K562 (cell line): ENCODE measurements around the gene ACER3. TPM values are rescaled to one million over a fixed set of nuclear protein-coding genes. Genes with fewer than 3 reads are reported as not detected.

Source experiments
- ATAC-seq: fragments of 200-7000 bp; cut with Tn5 transposase; 3 replicates; pipeline ENCODE4 v1.9.1; 2020; ENCODE audit warnings: moderate library complexity
- BruUV-seq: library from RNA; stranded (reverse); fragments of 400-500 nt; replicated peaks from 2 replicates; lab custom pipeline; 2021; lab: Mats Ljungman, UMichigan
- CTCF ChIA-PET: fragments of 300-600 bp; formaldehyde crosslinking; extraction: SDS; loops from one replicate; lab custom pipeline; 2021; ENCODE audit warnings: low intra/inter-chr PET ratio; lab: Yijun Ruan, JAX
- POLR2A ChIA-PET: fragments of 300-600, 350-650 bp; sonication (Branson Sonifier 250); formaldehyde crosslinking; extraction: SDS; loops from one replicate; lab custom pipeline; 2021; ENCODE audit warnings: antibody characterized with exemption, inconsistent platforms; lab: Yijun Ruan, JAX
- DNase-seq, 4 experiments: peaks; one replicate each; pipeline versions ENCODE4 v3.0.0 to v3.0.0-alpha.2; 2011 to 2018; ENCODE audit warnings: low spot score in 3 of 4, mixed read lengths in 3 of 4; ENCODE audit errors: extremely low read depth in 1 of 4
- FAIRE-seq: peaks from 2 replicates; lab custom pipeline; 2011; peaks lifted over from hg19 to GRCh38; lab: Jason Lieb, UNC
- H2AFZ ChIP-seq: 2 replicates; pipeline ENCODE4 v1.6.0; 2011; ENCODE audit warnings: low read depth, low read length, control low read depth, inconsistent platforms
- H3K27ac ChIP-seq: fragments of 200-600 bp; 3 replicates; pipeline ENCODE4 v1.8.0; 2011; ENCODE audit warnings: low read depth, mild to moderate bottlenecking, control low read depth, inconsistent platforms, low read length, moderate library complexity, mixed read lengths; ENCODE audit errors: extremely low read depth
- H3K27me3 ChIP-seq, 2 experiments: fragments of 300-600 bp in 1 of 2; 2 replicates in 1 of 2; 3 replicates in 1 of 2; pipeline versions ENCODE4 v1.6.0 to v1.8.0; 2011; ENCODE audit warnings: inconsistent platforms in 2 of 2, low read length in 2 of 2, mild to moderate bottlenecking in 1 of 2, mixed read lengths in 1 of 2, moderate library complexity in 1 of 2; ENCODE audit not compliant: control insufficient read depth in 2 of 2, insufficient read depth in 2 of 2
- H3K36me3 ChIP-seq: fragments of 300-600 bp; 3 replicates; pipeline ENCODE4 v1.8.0; 2011; ENCODE audit warnings: mild to moderate bottlenecking, low read length, inconsistent platforms; ENCODE audit not compliant: control insufficient read depth, insufficient read depth
- H3K4me1 ChIP-seq, 2 experiments: fragments of 200-600 bp in 1 of 2; replicated peaks in 1 of 2; 2 replicates in 1 of 2; 3 replicates in 1 of 2; pipeline versions ENCODE4 v1.5.1 to v1.8.0; 2011; ENCODE audit warnings: inconsistent platforms in 2 of 2, low read length in 2 of 2, mild to moderate bottlenecking in 1 of 2, mixed read lengths in 1 of 2, moderate library complexity in 1 of 2; ENCODE audit not compliant: control insufficient read depth in 2 of 2, insufficient read depth in 2 of 2
- H3K4me2 ChIP-seq: 2 replicates; pipeline ENCODE4 v1.6.1; 2011; ENCODE audit warnings: low read length, control low read depth, inconsistent platforms, mixed read lengths; ENCODE audit not compliant: insufficient read depth
- H3K4me3 ChIP-seq: fragments of 200-600 bp; sonication (generic), shearing (Covaris generic); 2 replicates; pipeline ENCODE4 v1.5.1; 2016; ENCODE audit warnings: control low read depth, inconsistent platforms
- H3K79me2 ChIP-seq: fragments of 200-600 bp; 3 replicates; pipeline ENCODE4 v1.8.0; 2011; ENCODE audit warnings: low read length, inconsistent platforms; ENCODE audit not compliant: control insufficient read depth, insufficient read depth
- H3K9ac ChIP-seq, 2 experiments: 2 replicates each; pipeline versions ENCODE4 v1.6.0 to v1.6.1; 2011; ENCODE audit warnings: low read depth in 2 of 2, low read length in 2 of 2, control low read depth in 1 of 2, inconsistent platforms in 1 of 2, mild to moderate bottlenecking in 1 of 2, mixed read lengths in 1 of 2; ENCODE audit not compliant: insufficient read depth in 1 of 2
- H3K9me1 ChIP-seq: one replicate; pipeline ENCODE4 v1.6.0; 2011; ENCODE audit warnings: inconsistent platforms, mild to moderate bottlenecking, low read length, moderate library complexity; ENCODE audit not compliant: control insufficient read depth, insufficient read depth
- H3K9me3 ChIP-seq: replicated peaks from 2 replicates; pipeline ENCODE4 v1.5.1; 2011; ENCODE audit warnings: low read depth, low read length, inconsistent platforms; ENCODE audit not compliant: control insufficient read depth, insufficient read depth
- H4K20me1 ChIP-seq: replicated peaks from 2 replicates; pipeline ENCODE4 v1.6.1; 2011; ENCODE audit warnings: low read length, inconsistent platforms, mixed read lengths; ENCODE audit not compliant: control insufficient read depth, insufficient read depth
- CBFA2T2 ChIP-seq: fragments of 450-650 bp; conservative IDR thresholded peaks from 2 replicates; pipeline ENCODE4 v1.6.1; 2017; ENCODE audit warnings: mild to moderate bottlenecking
- CBFB ChIP-seq: sonication (generic); formaldehyde crosslinking; IDR thresholded peaks from 2 replicates; pipeline ENCODE4 v1.4.0; 2020; ENCODE audit warnings: mild to moderate bottlenecking, missing genetic modification reagents
- CCAR2 ChIP-seq: fragments of 200-400 bp; formaldehyde crosslinking; IDR thresholded peaks from 2 replicates; pipeline ENCODE4 v1.6.1; 2017; ENCODE audit warnings: mild to moderate bottlenecking, low read depth, low read length
- CHD4 ChIP-seq: fragments of 200-600 bp; sonication (generic); IDR thresholded peaks from 3 replicates; pipeline ENCODE4 v1.6.1; 2012; ENCODE audit warnings: low read depth, mild to moderate bottlenecking, mixed read lengths, low read length, inconsistent platforms; ENCODE audit not compliant: insufficient read depth, insufficient replicate concordance, poor library complexity, severe bottlenecking
- EHMT2 ChIP-seq: fragments of 450-650 bp; IDR thresholded peaks from 2 replicates; pipeline ENCODE4 v1.6.1; 2018; ENCODE audit warnings: antibody characterized with exemption
- L3MBTL2 ChIP-seq: fragments of 450-650 bp; IDR thresholded peaks from 2 replicates; pipeline ENCODE4 v1.6.1; 2016; ENCODE audit warnings: mild to moderate bottlenecking, moderate library complexity
- RERE ChIP-seq: sonication (generic); formaldehyde crosslinking; IDR thresholded peaks from 2 replicates; pipeline ENCODE4 v1.8.0; 2023; ENCODE audit warnings: missing genetic modification reagents, mild to moderate bottlenecking, borderline replicate concordance
- SIX5 ChIP-seq, 2 experiments: IDR thresholded peaks; 2 replicates each; pipeline ENCODE4 v1.6.1; 2011; ENCODE audit warnings: low read length in 2 of 2, borderline replicate concordance in 1 of 2, low read depth in 1 of 2, mild to moderate bottlenecking in 1 of 2, moderate library complexity in 1 of 2; ENCODE audit not compliant: insufficient read depth in 1 of 2
- TEAD1 ChIP-seq, 2 experiments: fragments of 450-650 bp in 1 of 2; sonication (generic) in 1 of 2; formaldehyde crosslinking; IDR thresholded peaks; 2 replicates each; pipeline versions ENCODE4 v1.4.0 to v1.8.0; 2020 to 2022; ENCODE audit warnings: mild to moderate bottlenecking in 2 of 2, missing genetic modification reagents in 1 of 2
- U2AF1 ChIP-seq: fragments of 200-400 bp; formaldehyde crosslinking; optimal IDR thresholded peaks from 2 replicates; pipeline ENCODE3; 2017; ENCODE audit warnings: mild to moderate bottlenecking, low read depth, low read length, moderate library complexity
- XRCC5 ChIP-seq: fragments of 200-400 bp; formaldehyde crosslinking; IDR thresholded peaks from 2 replicates; pipeline ENCODE4 v1.6.1; 2017; ENCODE audit warnings: low read depth, mild to moderate bottlenecking, low read length
- ZNF217 ChIP-seq: sonication (generic); formaldehyde crosslinking; IDR thresholded peaks from 2 replicates; pipeline ENCODE4 v1.8.0; 2022; ENCODE audit warnings: mild to moderate bottlenecking, missing genetic modification reagents
- ZNF408 ChIP-seq: fragments of 250-450 bp; sonication (Bioruptor Pico); IDR thresholded peaks from 2 replicates; pipeline ENCODE4 v1.4.0; 2020; ENCODE audit warnings: low read depth, mild to moderate bottlenecking, moderate library complexity
- ZNF668 ChIP-seq: fragments of 250-450 bp; sonication (Bioruptor Pico); IDR thresholded peaks from 2 replicates; pipeline ENCODE4 v1.8.0; 2022; ENCODE audit warnings: mild to moderate bottlenecking, inconsistent platforms
- ZNF75A ChIP-seq: fragments of 450-650 bp; formaldehyde crosslinking; IDR thresholded peaks from 2 replicates; pipeline ENCODE4 v1.4.0; 2020; ENCODE audit warnings: mild to moderate bottlenecking
- WGBS: fragments of 100-300 bp; shearing (Covaris generic); methylation state at CpG from one replicate; pipeline ENCODE4 v1.1.6; 2016; ENCODE audit warnings: low coverage, mixed read lengths; ENCODE audit not compliant: insufficient coverage; ENCODE audit errors: missing lambda C conversion rate; 5-methylcytosine and 5-hydroxymethylcytosine counted together
- in situ Hi-C: fragments of 300-500 bp; cut with MboI; formaldehyde crosslinking; loops from 4 replicates; pipeline ENCODE4 v1.15.0; 2018; ENCODE audit warnings: inconsistent platforms, mixed read lengths
- intact Hi-C: fragments of 100-400 bp; cut with micrococcal nuclease; formaldehyde crosslinking; loops from 2 replicates; pipeline ENCODE4 v1.14.2; 2022
- polyA plus RNA-seq, 8 experiments: library from polyadenylated mRNA; depleted of rRNA in 4 of 8; stranded (reverse) in 5 of 8; unstranded in 3 of 8; fragments of >200 nt; fragmentation: Nextera tagmentation in 2 of 8; fragmentation: Illumina TruSeq in 1 of 8; extraction: Ambion mirVana in 2 of 8; extraction: Trizol in 1 of 8; gene quantifications; 2 replicates each; pipeline versions ENCODE4 v1.2.1 to v1.2.3, GENCODE V29; 2011 to 2014; ENCODE audit warnings: inconsistent platforms in 1 of 8, missing spikeins in 1 of 8
- total RNA-seq, 7 experiments: library from RNA; depleted of rRNA in 6 of 7; stranded (reverse); fragments of >200 nt in 6 of 7; fragmentation: Illumina TruSeq in 2 of 7; extraction: Trizol in 2 of 7; gene quantifications; 2 replicates each; pipeline versions ENCODE4 v1.2.1 to v1.2.3, GENCODE V29; 2011 to 2021; ENCODE audit warnings: low replicate concordance in 1 of 7
- TF ChIP-seq, protein P1 (sequence below): fragments of 250-450 bp; sonication (Bioruptor Pico); IDR thresholded peaks from 2 replicates; pipeline ENCODE4 v1.5.1; 2021; ENCODE audit warnings: mild to moderate bottlenecking

ACER3 gene
- total and polyA plus RNA-seq, 9 of the 15 experiments (the other 6 are each of a cell fraction or from before 2014, with no cell fraction given): 2.0 to 23.8 (median 9.5) TPM

GRCh38 chr11:77046060-77046501 is 185.4 kb downstream of the ACER3 start:
- Histone ChIP-seq H3K4me3 (peak overlapping the region; percentile 0; the same call in 1 of the 2 replicates), H3K27ac (no peak overlapping the region), H3K4me2 (peak overlapping the region; percentile 71), H3K27me3 (no peaks in the 10 kb centered on the region), H4K20me1 (no peaks in the 10 kb centered on the region), H3K9me3 (no peaks in the 10 kb centered on the region), H3K9ac (0 out of 4 replicates have a peak overlapping the region, but pooled peaks of 1 of the 2 experiments have one; percentile 22), H3K36me3 (no peaks in the 10 kb centered on the region), H3K79me2 (no peaks in the 10 kb centered on the region), H2AFZ (peak overlapping the region; percentile 68), H3K9me1 (no peaks in the 10 kb centered on the region), H3K4me1 (peaks cover 3 to 6% of the 10 kb centered on the region in 2 experiments; a peak in 4 of 5 replicates)
- in situ Hi-C loops (loop anchor here (5.0 to 10.0 kb wide), 3 partner anchors 46 to 321 kb away; no protein-coding TSS in a partner anchor), intact Hi-C loops (loop anchor here (1.0 to 5.0 kb wide), 5 partner anchors 67 to 311 kb away; no protein-coding TSS in a partner anchor)
- POLR2A ChIA-PET: interaction anchor here (1.0 kb wide), 1 partner anchor 134 kb away, joined by 3 read pairs; no protein-coding TSS in a partner anchor
- WGBS: 3% methylated on average over 33 of the region's 39 CpGs
- ATAC-seq (peak; percentile 94), DNase-seq (peak; percentile 80 to 89 (median 88)), FAIRE-seq (no peak)
- CTCF ChIA-PET: interaction anchor here (0.7 to 4.7 kb wide), 10 partner anchors 17 to 324 kb away, joined by 3 to 50 read pairs (median 13); partner anchors contain the start of gene CAPN5
- no TSS peak for BruUV-seq
- TF ChIP-seq CHD4: no peak
- TF ChIP-seq U2AF1: peak; percentile 54
- TF ChIP-seq CBFA2T2: no peak
- TF ChIP-seq CBFB (CRISPR knock-in tag): no peak
- TF ChIP-seq CCAR2: no peak
- no peak for TF ChIP-seq ZNF408 (CRISPR knock-in tag)
- TF ChIP-seq ZNF217 (CRISPR knock-in tag): no peak
- TF ChIP-seq, protein P1, sequence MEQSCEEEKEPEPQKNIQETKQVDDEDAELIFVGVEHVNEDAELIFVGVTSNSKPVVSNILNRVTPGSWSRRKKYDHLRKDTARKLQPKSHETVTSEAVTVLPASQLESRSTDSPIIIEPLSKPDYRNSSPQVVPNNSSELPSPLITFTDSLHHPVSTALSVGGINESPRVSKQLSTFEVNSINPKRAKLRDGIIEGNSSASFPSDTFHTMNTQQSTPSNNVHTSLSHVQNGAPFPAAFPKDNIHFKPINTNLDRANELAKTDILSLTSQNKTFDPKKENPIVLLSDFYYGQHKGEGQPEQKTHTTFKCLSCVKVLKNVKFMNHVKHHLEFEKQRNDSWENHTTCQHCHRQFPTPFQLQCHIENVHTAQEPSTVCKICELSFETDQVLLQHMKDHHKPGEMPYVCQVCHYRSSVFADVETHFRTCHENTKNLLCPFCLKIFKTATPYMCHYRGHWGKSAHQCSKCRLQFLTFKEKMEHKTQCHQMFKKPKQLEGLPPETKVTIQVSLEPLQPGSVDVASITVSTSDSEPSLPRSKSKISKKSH (CRISPR knock-in tag): no peak
- TF ChIP-seq RERE (CRISPR knock-in tag): no peak
- no peak for TF ChIP-seq ZNF668 (CRISPR knock-in tag)
- no peak for TF ChIP-seq SIX5 (IDR thresholded peaks at IDR 0.05; ENCODE audit: borderline replicate concordance in 1 of 2, insufficient read depth in 1 of 2, low read depth in 1 of 2, low read length in 2 of 2)
- no peak for TF ChIP-seq TEAD1 (CRISPR knock-in tag; IDR thresholded peaks at IDR 0.05)
- TF ChIP-seq XRCC5: peak; percentile 74
- peak; percentile 68 for TF ChIP-seq L3MBTL2
- TF ChIP-seq ZNF75A (CRISPR knock-in tag): no peak
- no peak for TF ChIP-seq EHMT2
